ENCODE results near the gene SGO2.
A peak's percentile ranks its signal among the peaks of the same experiment; 100 is the strongest.
"Not testable (repeated sequence)": the region's sequence is repeated elsewhere in the genome, so short reads cannot be mapped to it uniquely, and the experiment has no call there.

SGO2 gene

DNA sequence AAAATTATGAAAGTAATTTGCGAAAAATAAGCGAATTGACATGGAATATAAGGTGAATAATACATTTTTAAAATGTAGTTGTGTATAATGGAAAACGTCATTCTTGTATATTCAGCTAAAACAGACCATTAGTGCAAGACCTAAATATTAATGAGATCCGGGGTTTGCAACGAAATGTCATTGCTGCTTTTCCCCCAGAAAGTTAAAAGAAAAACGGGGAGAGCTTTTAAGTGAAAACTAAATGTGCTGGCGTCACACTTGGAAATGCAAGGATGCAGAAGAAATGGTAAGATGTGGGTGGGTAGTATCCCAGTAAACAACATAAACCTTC, 491 bp upstream of the SGO2 start:
- H3K9me3 Mint-ChIP-seq, result no peaks in the 10 kb centered on the region
- peaks cover 11% of the 10 kb centered on the region for H3K4me1 Mint-ChIP-seq
- peak overlapping the region; percentile 41 to 72 (median 66) for H3K27ac Mint-ChIP-seq
- peaks cover 6% of the 10 kb centered on the region for H3K27me3 Mint-ChIP-seq (ENCODE audit: low read depth)
- TF ChIP-seq, protein P1, sequence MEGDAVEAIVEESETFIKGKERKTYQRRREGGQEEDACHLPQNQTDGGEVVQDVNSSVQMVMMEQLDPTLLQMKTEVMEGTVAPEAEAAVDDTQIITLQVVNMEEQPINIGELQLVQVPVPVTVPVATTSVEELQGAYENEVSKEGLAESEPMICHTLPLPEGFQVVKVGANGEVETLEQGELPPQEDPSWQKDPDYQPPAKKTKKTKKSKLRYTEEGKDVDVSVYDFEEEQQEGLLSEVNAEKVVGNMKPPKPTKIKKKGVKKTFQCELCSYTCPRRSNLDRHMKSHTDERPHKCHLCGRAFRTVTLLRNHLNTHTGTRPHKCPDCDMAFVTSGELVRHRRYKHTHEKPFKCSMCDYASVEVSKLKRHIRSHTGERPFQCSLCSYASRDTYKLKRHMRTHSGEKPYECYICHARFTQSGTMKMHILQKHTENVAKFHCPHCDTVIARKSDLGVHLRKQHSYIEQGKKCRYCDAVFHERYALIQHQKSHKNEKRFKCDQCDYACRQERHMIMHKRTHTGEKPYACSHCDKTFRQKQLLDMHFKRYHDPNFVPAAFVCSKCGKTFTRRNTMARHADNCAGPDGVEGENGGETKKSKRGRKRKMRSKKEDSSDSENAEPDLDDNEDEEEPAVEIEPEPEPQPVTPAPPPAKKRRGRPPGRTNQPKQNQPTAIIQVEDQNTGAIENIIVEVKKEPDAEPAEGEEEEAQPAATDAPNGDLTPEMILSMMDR (IDR thresholded peaks at IDR 0.05; ENCODE audit: unreplicated experiment in 3 of 3), result no peak
- peak overlapping the region; percentile 87 to 95 (median 94) for H3K4me3 Mint-ChIP-seq
- H3K36me3 Mint-ChIP-seq (ENCODE audit: low read depth), result no peaks in the 10 kb centered on the region

DNA sequence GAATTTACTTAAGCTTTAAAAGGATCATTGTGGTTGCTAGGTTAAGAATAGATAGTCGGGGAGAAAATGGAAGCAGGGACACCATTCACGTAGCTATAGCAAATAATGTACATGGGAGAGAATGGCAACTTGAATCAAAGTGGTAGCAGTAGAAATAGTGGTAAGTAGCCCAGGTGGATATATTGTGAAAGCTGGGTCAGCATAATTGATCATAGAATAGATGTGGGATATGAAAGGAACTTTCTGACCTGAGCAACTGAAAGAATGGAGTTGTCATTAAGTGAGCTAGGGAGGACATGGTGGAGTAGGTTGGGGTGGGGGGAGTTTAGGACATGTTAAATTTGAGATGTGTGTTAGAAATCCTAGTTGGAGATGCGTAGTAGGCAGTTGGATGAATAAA, 2.2 kb downstream of the SGO2 start:
- H3K4me3 Mint-ChIP-seq, result peak overlapping the region in 1 of 3 experiments; percentile 3
- H3K27ac Mint-ChIP-seq, result no peak overlapping the region
- no peaks in the 10 kb centered on the region for H3K9me3 Mint-ChIP-seq
- TF ChIP-seq, protein P1 (IDR thresholded peaks at IDR 0.05; ENCODE audit: unreplicated experiment in 3 of 3), result no peak
- no peaks in the 10 kb centered on the region for H3K36me3 Mint-ChIP-seq (ENCODE audit: low read depth)
- H3K4me1 Mint-ChIP-seq, result peaks cover 11% of the 10 kb centered on the region
- peaks cover 6% of the 10 kb centered on the region for H3K27me3 Mint-ChIP-seq (ENCODE audit: low read depth)

DNA sequence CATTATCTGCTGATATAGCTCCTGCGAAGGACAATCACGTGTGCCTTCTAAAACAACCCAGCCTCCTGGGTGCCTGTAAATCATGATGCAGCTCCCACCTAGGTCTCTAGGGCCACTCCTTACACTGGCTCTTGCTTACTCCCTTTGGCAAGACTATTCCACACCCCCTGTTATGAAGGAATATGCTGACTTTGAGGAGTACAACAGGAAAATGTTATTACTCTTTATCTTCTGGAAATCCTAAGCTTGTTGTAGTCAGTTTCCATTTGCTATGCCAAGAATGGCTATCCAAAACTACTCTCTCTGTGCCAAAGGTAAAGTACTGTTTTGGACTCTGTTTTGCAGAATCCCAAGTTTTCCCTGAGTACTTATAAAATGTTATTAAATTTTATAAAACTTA, 7.7 kb downstream of the SGO2 start:
- H3K4me1 Mint-ChIP-seq, result no peaks in the 10 kb centered on the region
- no peak overlapping the region for H3K4me3 Mint-ChIP-seq
- no peaks in the 10 kb centered on the region for H3K27me3 Mint-ChIP-seq (ENCODE audit: low read depth)
- no peaks in the 10 kb centered on the region for H3K36me3 Mint-ChIP-seq (ENCODE audit: low read depth)
- peak overlapping the region in 1 of 3 experiments; percentile 16 for H3K27ac Mint-ChIP-seq
- TF ChIP-seq, protein P1 (IDR thresholded peaks at IDR 0.05; ENCODE audit: unreplicated experiment in 3 of 3), result no peak
- H3K9me3 Mint-ChIP-seq, result no peaks in the 10 kb centered on the region

DNA sequence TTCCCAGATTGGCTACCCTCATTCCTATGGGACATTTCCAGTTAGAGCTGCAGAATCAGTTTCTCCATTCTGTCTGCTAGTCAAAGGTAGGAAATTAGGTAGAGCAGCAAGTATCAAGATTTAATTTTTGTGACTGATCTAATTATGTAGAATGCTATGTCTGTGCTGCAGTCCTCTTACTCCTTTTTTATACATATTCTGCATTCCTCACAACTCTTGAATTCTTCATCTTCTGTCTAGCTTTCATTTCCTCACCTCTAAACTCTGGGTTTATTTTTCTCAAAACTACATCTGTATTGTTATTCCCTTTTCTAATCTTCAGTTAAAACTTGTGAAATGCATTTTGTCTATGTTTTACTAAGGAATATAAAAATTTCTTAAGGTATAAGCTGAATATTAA, 8.6 kb downstream of the SGO2 start:
- TF ChIP-seq, protein P1 (IDR thresholded peaks at IDR 0.05; ENCODE audit: unreplicated experiment in 3 of 3), result no peak

DNA sequence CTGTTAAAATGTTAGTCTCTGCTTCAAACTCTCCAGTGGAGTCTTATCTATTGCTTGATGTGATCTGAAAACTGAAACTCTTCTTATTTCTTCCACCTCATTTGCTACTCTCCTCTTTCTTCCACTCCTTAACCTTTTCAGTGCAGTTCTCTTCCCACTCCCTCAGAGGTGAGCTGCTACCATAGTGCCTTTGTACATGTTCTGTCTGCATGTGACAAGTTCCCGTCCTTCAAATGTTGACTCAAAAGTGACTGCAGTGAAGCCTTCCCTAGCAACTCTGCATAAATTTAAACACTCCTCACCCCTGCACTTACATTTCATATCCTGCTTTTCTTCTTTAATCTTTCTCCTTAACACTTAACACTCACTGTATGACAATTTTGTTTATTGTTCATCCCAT, 12.1 kb downstream of the SGO2 start:
- Mint-ChIP-seq H3K27ac (no peak overlapping the region), H3K4me3 (no peak overlapping the region), H3K36me3 (ENCODE audit: low read depth) (peaks cover 31% of the 10 kb centered on the region), H3K4me1 (no peaks in the 10 kb centered on the region), H3K9me3 (no peaks in the 10 kb centered on the region), H3K27me3 (ENCODE audit: low read depth) (no peaks in the 10 kb centered on the region)
- TF ChIP-seq, protein P1 (IDR thresholded peaks at IDR 0.05; ENCODE audit: unreplicated experiment in 3 of 3), result no peak

More for the DNA sequence above, 8.6 kb downstream of the SGO2 start:
- Mint-ChIP-seq H3K36me3 (ENCODE audit: low read depth) (peaks cover 2% of the 10 kb centered on the region), H3K4me1 (no peaks in the 10 kb centered on the region), H3K4me3 (no peak overlapping the region), H3K9me3 (no peaks in the 10 kb centered on the region), H3K27ac (peak overlapping the region in 1 of 3 experiments; percentile 56), H3K27me3 (ENCODE audit: low read depth) (no peaks in the 10 kb centered on the region)

DNA sequence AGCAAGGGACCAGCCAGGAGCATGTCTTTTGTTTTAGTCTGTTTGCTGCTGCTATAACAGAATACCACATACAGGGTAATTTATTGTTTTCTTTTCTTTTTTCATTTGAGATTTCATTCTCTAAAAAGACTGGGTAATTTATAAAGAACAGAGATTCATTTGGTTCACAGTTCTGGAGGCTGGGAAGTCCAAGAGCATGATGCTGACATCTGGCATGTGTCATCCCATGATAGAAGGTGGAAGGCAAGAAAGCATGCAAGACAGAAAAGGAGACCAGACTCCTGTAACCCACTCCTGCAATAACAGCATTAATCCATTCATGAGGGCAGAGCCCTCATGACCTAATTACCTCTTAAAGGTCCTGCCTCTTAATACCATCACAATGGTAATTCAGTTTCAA, 14.8 kb downstream of the SGO2 start:
- Mint-ChIP-seq H3K4me1 (no peaks in the 10 kb centered on the region), H3K9me3 (no peaks in the 10 kb centered on the region), H3K27ac (no peak overlapping the region), H3K27me3 (ENCODE audit: low read depth) (no peaks in the 10 kb centered on the region), H3K36me3 (ENCODE audit: low read depth) (peaks cover 58% of the 10 kb centered on the region), H3K4me3 (no peak overlapping the region)
- TF ChIP-seq, protein P1 (IDR thresholded peaks at IDR 0.05; ENCODE audit: unreplicated experiment in 3 of 3), result no peak

DNA sequence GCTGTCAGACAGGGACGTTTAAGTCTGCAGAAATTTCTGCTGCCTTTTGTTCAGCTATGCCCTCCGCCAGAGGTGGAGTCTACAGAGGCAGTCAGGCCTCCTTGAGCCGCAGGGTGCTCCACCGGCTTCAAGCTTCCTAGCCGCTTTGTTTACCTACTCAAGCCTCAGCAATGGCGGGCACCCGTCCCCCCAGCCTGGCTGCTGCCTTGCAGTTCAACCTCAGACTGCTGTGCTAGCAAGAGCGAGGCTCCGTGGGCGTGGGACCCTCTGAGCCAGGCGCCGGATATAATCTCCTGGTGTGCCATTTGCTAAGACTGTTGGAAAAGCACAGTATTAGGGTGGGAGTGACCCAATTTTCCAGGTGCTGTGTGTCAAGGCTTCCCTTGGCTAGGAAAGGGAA, 40.6 kb downstream of the SGO2 start:
- not testable (repeated sequence) for H3K4me3 Mint-ChIP-seq; H3K27me3 Mint-ChIP-seq (ENCODE audit: low read depth); H3K27ac Mint-ChIP-seq; H3K4me1 Mint-ChIP-seq
- H3K36me3 Mint-ChIP-seq (ENCODE audit: low read depth), result peaks cover 55% of the 10 kb centered on the region
- peaks cover 25% of the 10 kb centered on the region for H3K9me3 Mint-ChIP-seq
